OCI-LY1 (cell line): ENCODE measurements around the gene SPACA7.

Experiments
- H2AFZ ChIP-seq: fragments of 200-600 bp; sonication (generic), shearing (Covaris generic); 2 replicates; pipeline ENCODE4 v1.6.0; 2014; ENCODE audit warnings: antibody characterized with exemption, mild to moderate bottlenecking, low read length
- H3F3A ChIP-seq: fragments of 200-600 bp; sonication (generic), shearing (Covaris generic); 2 replicates; pipeline ENCODE4 v1.6.0; 2014; ENCODE audit warnings: mild to moderate bottlenecking, antibody characterized with exemption, low read length, moderate library complexity; ENCODE audit not compliant: insufficient read depth
- H3K27ac ChIP-seq: fragments of 200-600 bp; sonication (generic); 2 replicates; pipeline ENCODE4 v1.5.1; 2014; ENCODE audit warnings: low read length, mixed run types, mild to moderate bottlenecking, low read depth; ENCODE audit not compliant: poor library complexity, severe bottlenecking
- H3K27me3 ChIP-seq: fragments of 200-600 bp; sonication (generic); 2 replicates; pipeline ENCODE4 v1.6.0; 2014; ENCODE audit warnings: antibody characterized with exemption, mild to moderate bottlenecking, low read length, moderate library complexity; ENCODE audit not compliant: insufficient read depth
- H3K36me3 ChIP-seq: fragments of 200-600 bp; sonication (generic); 2 replicates; pipeline ENCODE4 v1.6.1; 2014; ENCODE audit warnings: mild to moderate bottlenecking, antibody characterized with exemption, low read length, moderate library complexity, mixed read lengths; ENCODE audit not compliant: insufficient read depth
- H3K4me1 ChIP-seq: fragments of 200-600 bp; sonication (generic); 2 replicates; pipeline ENCODE4 v1.5.1; 2014; ENCODE audit warnings: mild to moderate bottlenecking, low read length, moderate library complexity; ENCODE audit not compliant: insufficient read depth, severe bottlenecking
- H3K4me2 ChIP-seq: fragments of 200-600 bp; sonication (generic), shearing (Covaris generic); 2 replicates; pipeline ENCODE4 v1.6.1; 2014; ENCODE audit warnings: low read length
- H3K4me3 ChIP-seq: fragments of 200-600 bp; sonication (generic); 2 replicates; pipeline ENCODE4 v1.5.1; 2014; ENCODE audit warnings: low read length, low read depth, mild to moderate bottlenecking, mixed read lengths; ENCODE audit not compliant: poor library complexity, severe bottlenecking
- H3K79me2 ChIP-seq: fragments of 200-600 bp; shearing (Covaris generic); 2 replicates; pipeline ENCODE4 v1.6.1; 2016; ENCODE audit warnings: mixed run types, low read length, mixed read lengths; ENCODE audit not compliant: insufficient read depth
- H3K9ac ChIP-seq: fragments of 200-600 bp; sonication (generic), shearing (Covaris generic); 2 replicates; pipeline ENCODE4 v1.6.1; 2014; ENCODE audit warnings: mild to moderate bottlenecking, low read length, mixed read lengths
- H3K9me2 ChIP-seq: fragments of 200-600 bp; sonication (generic), shearing (Covaris generic); 2 replicates; pipeline ENCODE4 v1.6.1; 2014; ENCODE audit warnings: low read depth, mild to moderate bottlenecking, low read length, mixed read lengths
- H3K9me3 ChIP-seq: fragments of 200-600 bp; shearing (Covaris generic); 2 replicates; pipeline ENCODE4 v1.6.1; 2014; ENCODE audit warnings: low read length, mixed read lengths
- H4K20me1 ChIP-seq: fragments of 200-600 bp; sonication (generic), shearing (Covaris generic); 2 replicates; pipeline ENCODE4 v1.6.0; 2016; ENCODE audit warnings: mild to moderate bottlenecking, low read length; ENCODE audit not compliant: insufficient read depth
- EZH2 ChIP-seq: fragments of 200-600 bp; sonication (generic), shearing (Covaris generic); IDR thresholded peaks from 2 replicates; pipeline ENCODE4 v1.8.0; 2017; ENCODE audit warnings: borderline replicate concordance, mixed run types, mild to moderate bottlenecking, antibody characterized with exemption, low read length, moderate library complexity, mixed read lengths
- TF ChIP-seq, protein P1 (sequence below): fragments of 200-600 bp; sonication (generic), shearing (Covaris generic); IDR thresholded peaks from 2 replicates; pipeline ENCODE4 v1.5.1; 2017; ENCODE audit warnings: mild to moderate bottlenecking, antibody characterized with exemption, low read length, moderate library complexity, mixed read lengths

The SPACA7 gene

DNA sequence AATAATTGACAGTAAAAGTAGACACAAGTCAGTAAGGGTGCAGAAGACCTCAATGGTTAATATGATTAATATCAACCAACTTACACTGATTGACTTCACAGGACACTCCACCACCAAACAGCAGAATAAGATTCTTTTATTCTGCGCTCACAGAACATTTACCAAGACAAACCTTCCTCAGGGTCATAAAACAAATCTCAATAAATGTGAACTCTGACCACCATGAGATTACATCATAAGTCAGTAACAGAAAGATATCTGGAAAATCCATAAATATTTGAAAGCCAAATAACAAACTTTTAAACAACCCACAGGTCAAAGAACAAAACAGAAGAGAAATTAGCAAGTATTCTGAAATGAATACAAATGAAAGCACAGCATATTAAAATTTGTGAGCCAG is 99.7 kb downstream of the SPACA7 start:
- Histone ChIP-seq H2AFZ (no peak overlapping the region), H3K4me2 (no peak overlapping the region), H3K79me2 (no peaks in the 10 kb centered on the region), H3K9me2 (no peaks in the 10 kb centered on the region), H3K9ac (no peak overlapping the region), H4K20me1 (no peaks in the 10 kb centered on the region), H3K4me1 (no peaks in the 10 kb centered on the region), H3K4me3 (no peak overlapping the region), H3K27me3 (no peaks in the 10 kb centered on the region), H3K27ac (no peak overlapping the region), H3K9me3 (no peaks in the 10 kb centered on the region), H3F3A (no peaks in the 10 kb centered on the region), H3K36me3 (no peaks in the 10 kb centered on the region)
- TF ChIP-seq, protein P1, sequence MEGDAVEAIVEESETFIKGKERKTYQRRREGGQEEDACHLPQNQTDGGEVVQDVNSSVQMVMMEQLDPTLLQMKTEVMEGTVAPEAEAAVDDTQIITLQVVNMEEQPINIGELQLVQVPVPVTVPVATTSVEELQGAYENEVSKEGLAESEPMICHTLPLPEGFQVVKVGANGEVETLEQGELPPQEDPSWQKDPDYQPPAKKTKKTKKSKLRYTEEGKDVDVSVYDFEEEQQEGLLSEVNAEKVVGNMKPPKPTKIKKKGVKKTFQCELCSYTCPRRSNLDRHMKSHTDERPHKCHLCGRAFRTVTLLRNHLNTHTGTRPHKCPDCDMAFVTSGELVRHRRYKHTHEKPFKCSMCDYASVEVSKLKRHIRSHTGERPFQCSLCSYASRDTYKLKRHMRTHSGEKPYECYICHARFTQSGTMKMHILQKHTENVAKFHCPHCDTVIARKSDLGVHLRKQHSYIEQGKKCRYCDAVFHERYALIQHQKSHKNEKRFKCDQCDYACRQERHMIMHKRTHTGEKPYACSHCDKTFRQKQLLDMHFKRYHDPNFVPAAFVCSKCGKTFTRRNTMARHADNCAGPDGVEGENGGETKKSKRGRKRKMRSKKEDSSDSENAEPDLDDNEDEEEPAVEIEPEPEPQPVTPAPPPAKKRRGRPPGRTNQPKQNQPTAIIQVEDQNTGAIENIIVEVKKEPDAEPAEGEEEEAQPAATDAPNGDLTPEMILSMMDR: no peak
- no peak for TF ChIP-seq EZH2

DNA sequence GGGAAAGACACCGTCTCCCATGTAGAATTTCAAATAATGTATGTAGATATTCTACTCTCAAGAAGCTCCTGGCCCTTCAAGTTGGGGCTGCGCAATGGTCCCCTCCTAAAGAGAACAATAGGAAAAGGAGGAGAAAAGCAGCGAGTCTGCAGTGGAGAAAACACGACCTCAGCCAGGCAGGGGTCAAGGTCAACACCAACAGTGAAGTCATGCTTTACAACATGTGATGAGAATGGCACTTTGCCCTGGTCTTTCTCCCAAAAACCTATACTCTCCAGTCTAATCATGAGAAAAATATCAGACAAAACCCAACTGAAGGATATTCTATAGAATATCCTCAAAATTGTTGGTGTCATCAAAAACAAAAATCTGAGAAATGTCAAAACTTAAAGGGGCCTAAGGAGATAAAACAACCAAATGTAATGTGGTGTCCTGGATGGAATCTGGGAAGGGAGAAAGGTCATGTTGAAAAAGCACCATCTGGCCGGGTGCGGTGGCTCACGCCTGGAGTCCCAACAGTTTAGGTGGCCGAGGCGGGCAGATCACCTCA is 101.0 kb downstream of the SPACA7 start:
- H3K4me3 ChIP-seq: no peak overlapping the region
- H4K20me1 ChIP-seq: no peaks in the 10 kb centered on the region
- no peak overlapping the region for H3K4me2 ChIP-seq
- no peak overlapping the region for H3K27ac ChIP-seq
- no peaks in the 10 kb centered on the region for H3F3A ChIP-seq
- H3K27me3 ChIP-seq: no peaks in the 10 kb centered on the region
- H3K36me3 ChIP-seq: no peaks in the 10 kb centered on the region
- H3K9ac ChIP-seq: no peak overlapping the region
- H3K4me1 ChIP-seq: no peaks in the 10 kb centered on the region
- no peak overlapping the region for H2AFZ ChIP-seq
- H3K9me2 ChIP-seq: no peaks in the 10 kb centered on the region
- TF ChIP-seq, protein P1: no peak
- TF ChIP-seq EZH2: no peak
- H3K9me3 ChIP-seq: no peaks in the 10 kb centered on the region
- no peaks in the 10 kb centered on the region for H3K79me2 ChIP-seq

DNA sequence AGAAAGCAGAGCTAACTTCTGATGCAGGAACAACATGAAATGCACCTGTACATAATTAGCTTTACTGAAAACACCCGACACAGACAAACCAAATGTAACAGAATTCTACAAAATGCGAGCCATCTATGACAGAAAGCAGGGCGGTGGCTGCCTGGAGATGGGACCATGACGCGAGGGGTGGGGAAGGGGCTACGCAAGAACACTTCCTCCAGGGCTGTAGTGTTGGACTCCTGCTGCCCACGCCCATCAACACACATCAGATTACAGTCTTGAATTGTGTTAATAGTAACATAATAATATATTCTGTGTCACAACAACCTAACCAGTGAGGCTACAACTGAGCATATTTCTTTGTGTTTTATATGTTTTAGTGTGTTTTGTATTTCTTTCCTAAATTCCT is 103.2 kb downstream of the SPACA7 start:
- Histone ChIP-seq H3F3A (no peaks in the 10 kb centered on the region), H3K4me3 (no peak overlapping the region), H3K9me2 (no peaks in the 10 kb centered on the region), H3K4me1 (no peaks in the 10 kb centered on the region), H3K27me3 (no peaks in the 10 kb centered on the region), H3K9me3 (no peaks in the 10 kb centered on the region), H3K4me2 (no peak overlapping the region), H4K20me1 (no peaks in the 10 kb centered on the region), H3K36me3 (0 out of 2 replicates have a peak, but pooled peaks cover 9% of the 10 kb centered on the region), H3K79me2 (no peaks in the 10 kb centered on the region), H2AFZ (no peak overlapping the region), H3K27ac (no peak overlapping the region), H3K9ac (no peak overlapping the region)
- TF ChIP-seq EZH2: no peak
- TF ChIP-seq, protein P1: no peak
